Neutrophil (primary cell): Measurements from ENCODE around the gene DNLZ.

Experiments
- H3K27ac ChIP-seq: fragments of 200-600 bp; sonication (generic); 2 replicates; pipeline ENCODE4 v1.5.1; 2016; ENCODE audit warnings: mild to moderate bottlenecking, moderate library complexity
- H3K27me3 ChIP-seq: fragments of 200-600 bp; sonication (generic); 2 replicates; pipeline ENCODE4 v1.6.0; 2016; ENCODE audit warnings: mild to moderate bottlenecking
- H3K36me3 ChIP-seq: fragments of 200-600 bp; sonication (generic); 2 replicates; pipeline ENCODE4 v1.5.1; 2017
- H3K4me1 ChIP-seq, 2 experiments: fragments of 200-600 bp in 1 of 2; sonication (generic) in 1 of 2; 1 replicate in 1 of 2; 2 replicates in 1 of 2; pipeline versions ENCODE4 v1.5.1 to v1.6.1; 2013 to 2016; ENCODE audit warnings: low read depth in 1 of 2, low read length in 1 of 2, mild to moderate bottlenecking in 1 of 2, moderate library complexity in 1 of 2; ENCODE audit not compliant: control insufficient read depth in 1 of 2, insufficient read depth in 1 of 2
- H3K4me3 ChIP-seq, 2 experiments: fragments of 200-600 bp in 1 of 2; sonication (generic) in 1 of 2; 1 replicate in 1 of 2; 2 replicates in 1 of 2; pipeline ENCODE4 v1.5.1; 2013 to 2016; ENCODE audit warnings: low read depth in 1 of 2, low read length in 1 of 2, mild to moderate bottlenecking in 1 of 2, moderate library complexity in 1 of 2
- H3K9me3 ChIP-seq: fragments of 200-600 bp; sonication (generic); 2 replicates; pipeline ENCODE4 v1.5.1; 2016
- CTCF ChIP-seq: fragments of 200-600 bp; sonication (generic); IDR thresholded peaks from 2 replicates; pipeline ENCODE4 v1.5.1; 2016; ENCODE audit warnings: antibody characterized with exemption

DNLZ gene

GRCh38 chr9:136337416-136338395 lies 25.8 kb downstream of the DNLZ start:
- H3K27me3 ChIP-seq = no peaks in the 10 kb centered on the region
- peaks cover 3 to 5% of the 10 kb centered on the region in 2 experiments for H3K4me1 ChIP-seq
- H3K9me3 ChIP-seq = no peaks in the 10 kb centered on the region
- TF ChIP-seq CTCF = no peak
- no peak overlapping the region for H3K4me3 ChIP-seq
- no peak overlapping the region for H3K27ac ChIP-seq
- no peaks in the 10 kb centered on the region for H3K36me3 ChIP-seq

GRCh38 chr9:136336881-136337280 lies 26.7 kb downstream of the DNLZ start:
- Histone ChIP-seq H3K27ac (no peak overlapping the region), H3K36me3 (no peaks in the 10 kb centered on the region), H3K4me1 (no peaks in the 10 kb centered on the region), H3K27me3 (no peaks in the 10 kb centered on the region), H3K9me3 (no peaks in the 10 kb centered on the region), H3K4me3 (no peak overlapping the region)
- TF ChIP-seq CTCF = no peak

- H3K27ac ChIP-seq = no peak overlapping the region
- no peaks in the 10 kb centered on the region for H3K27me3 ChIP-seq
- H3K4me1 ChIP-seq = no peaks in the 10 kb centered on the region
- TF ChIP-seq CTCF = no peak
- no peaks in the 10 kb centered on the region for H3K9me3 ChIP-seq
- H3K36me3 ChIP-seq = no peaks in the 10 kb centered on the region
- H3K4me3 ChIP-seq = no peak overlapping the region
Measured at GRCh38 chr9:136336156-136336870, 27.2 kb downstream of the DNLZ start.

GRCh38 chr9:136335296-136336155 lies 28.0 kb downstream of the DNLZ start:
- H3K4me1 ChIP-seq = no peaks in the 10 kb centered on the region
- no peaks in the 10 kb centered on the region for H3K9me3 ChIP-seq
- H3K27me3 ChIP-seq = no peaks in the 10 kb centered on the region
- H3K27ac ChIP-seq = no peak overlapping the region
- H3K36me3 ChIP-seq = no peaks in the 10 kb centered on the region
- no peak overlapping the region for H3K4me3 ChIP-seq
- no peak for TF ChIP-seq CTCF

GRCh38 chr9:136334541-136334940 lies 29.0 kb downstream of the DNLZ start:
- no peaks in the 10 kb centered on the region for H3K4me1 ChIP-seq
- H3K4me3 ChIP-seq = no peak overlapping the region
- H3K36me3 ChIP-seq = no peaks in the 10 kb centered on the region
- H3K9me3 ChIP-seq = no peaks in the 10 kb centered on the region
- no peak overlapping the region for H3K27ac ChIP-seq
- peaks cover 4% of the 10 kb centered on the region for H3K27me3 ChIP-seq
- TF ChIP-seq CTCF = no peak
